ENCODE measurements around the gene GOLGA6B. TPM values are rescaled to one million over a fixed set of nuclear protein-coding genes. Genes with fewer than 3 reads are reported as not detected.
"Not testable (repeated sequence)": the region's sequence is repeated elsewhere in the genome, so short reads cannot be mapped to it uniquely, and the experiment has no call there.

GOLGA6B gene
- total RNA-seq, 1 donor from 2014 or later = not detected

- no peak for TF ChIP-seq CTCF (IDR thresholded peaks at IDR 0.05; ENCODE audit: partially characterized antibody, unreplicated experiment)
- H3K27me3 Mint-ChIP-seq (ENCODE audit: unreplicated experiment) = no peaks in the 10 kb centered on the region
- no peak overlapping the region for H3K4me3 Mint-ChIP-seq (ENCODE audit: unreplicated experiment)
- H3K36me3 Mint-ChIP-seq (ENCODE audit: unreplicated experiment) = no peaks in the 10 kb centered on the region
- H3K9me3 Mint-ChIP-seq (ENCODE audit: unreplicated experiment) = no peaks in the 10 kb centered on the region
- DNase-seq = no peak
- peaks cover 3% of the 10 kb centered on the region for H3K4me1 Mint-ChIP-seq (ENCODE audit: low read depth, unreplicated experiment)
- H3K27ac Mint-ChIP-seq (ENCODE audit: unreplicated experiment) = no peak overlapping the region
Measured at GRCh38 chr15:72688697-72689096, 34.2 kb downstream of the GOLGA6B start.

GRCh38 chr15:72690938-72691337, 36.4 kb downstream of the GOLGA6B start:
- Mint-ChIP-seq H3K27ac (ENCODE audit: unreplicated experiment) (no peak overlapping the region), H3K4me3 (ENCODE audit: unreplicated experiment) (no peak overlapping the region)

GRCh38 chr15:72698938-72699337, 44.4 kb downstream of the GOLGA6B start:
- H3K9me3 Mint-ChIP-seq (ENCODE audit: unreplicated experiment) = peaks cover 1% of the 10 kb centered on the region
- TF ChIP-seq CTCF (IDR thresholded peaks at IDR 0.05; ENCODE audit: partially characterized antibody, unreplicated experiment) = no peak
- H3K27ac Mint-ChIP-seq (ENCODE audit: unreplicated experiment) = no peak overlapping the region
- H3K4me3 Mint-ChIP-seq (ENCODE audit: unreplicated experiment) = no peak overlapping the region
- no peaks in the 10 kb centered on the region for H3K27me3 Mint-ChIP-seq (ENCODE audit: unreplicated experiment)
- DNase-seq = no peak
- no peaks in the 10 kb centered on the region for H3K4me1 Mint-ChIP-seq (ENCODE audit: low read depth, unreplicated experiment)
- H3K36me3 Mint-ChIP-seq (ENCODE audit: unreplicated experiment) = no peaks in the 10 kb centered on the region

More at GRCh38 chr15:72690938-72691337, 36.4 kb downstream of the GOLGA6B start:
- no peaks in the 10 kb centered on the region for H3K36me3 Mint-ChIP-seq (ENCODE audit: unreplicated experiment)
- TF ChIP-seq CTCF (IDR thresholded peaks at IDR 0.05; ENCODE audit: partially characterized antibody, unreplicated experiment) = no peak
- DNase-seq = no peak
- no peaks in the 10 kb centered on the region for H3K4me1 Mint-ChIP-seq (ENCODE audit: low read depth, unreplicated experiment)
- H3K27me3 Mint-ChIP-seq (ENCODE audit: unreplicated experiment) = no peaks in the 10 kb centered on the region
- no peaks in the 10 kb centered on the region for H3K9me3 Mint-ChIP-seq (ENCODE audit: unreplicated experiment)

- Mint-ChIP-seq H3K4me3 (ENCODE audit: unreplicated experiment) (no peak overlapping the region), H3K27me3 (ENCODE audit: unreplicated experiment) (no peaks in the 10 kb centered on the region), H3K27ac (ENCODE audit: unreplicated experiment) (no peak overlapping the region), H3K9me3 (ENCODE audit: unreplicated experiment) (peaks cover 1% of the 10 kb centered on the region), H3K4me1 (ENCODE audit: low read depth, unreplicated experiment) (no peaks in the 10 kb centered on the region), H3K36me3 (ENCODE audit: unreplicated experiment) (no peaks in the 10 kb centered on the region)
- TF ChIP-seq CTCF (IDR thresholded peaks at IDR 0.05; ENCODE audit: partially characterized antibody, unreplicated experiment) = no peak
- DNase-seq = no peak
Measured at GRCh38 chr15:72700076-72700475, 45.6 kb downstream of the GOLGA6B start.

- DNase-seq = no peak
- Mint-ChIP-seq H3K4me3 (ENCODE audit: unreplicated experiment) (no peak overlapping the region), H3K27ac (ENCODE audit: unreplicated experiment) (no peak overlapping the region), H3K4me1 (ENCODE audit: low read depth, unreplicated experiment) (no peaks in the 10 kb centered on the region), H3K9me3 (ENCODE audit: unreplicated experiment) (peaks cover 2% of the 10 kb centered on the region), H3K36me3 (ENCODE audit: unreplicated experiment) (no peaks in the 10 kb centered on the region), H3K27me3 (ENCODE audit: unreplicated experiment) (no peaks in the 10 kb centered on the region)
- TF ChIP-seq CTCF (IDR thresholded peaks at IDR 0.05; ENCODE audit: partially characterized antibody, unreplicated experiment) = no peak
Measured at GRCh38 chr15:72706266-72706665, 51.8 kb downstream of the GOLGA6B start.

GRCh38 chr15:72708551-72709303, 54.2 kb downstream of the GOLGA6B start:
- not testable (repeated sequence) for H3K27me3 Mint-ChIP-seq (ENCODE audit: unreplicated experiment); DNase-seq; H3K9me3 Mint-ChIP-seq (ENCODE audit: unreplicated experiment); H3K4me1 Mint-ChIP-seq (ENCODE audit: low read depth, unreplicated experiment); H3K36me3 Mint-ChIP-seq (ENCODE audit: unreplicated experiment); H3K4me3 Mint-ChIP-seq (ENCODE audit: unreplicated experiment); H3K27ac Mint-ChIP-seq (ENCODE audit: unreplicated experiment)

Data from glutamatergic neuron (in vitro differentiated cells).